Fibroblast of mammary gland (primary cell): Measurements from ENCODE around the gene ATP2C1.

ENCODE experiments used
- DNase-seq: peaks from one replicate; pipeline ENCODE4 v3.0.0-alpha.2; 2010; ENCODE audit warnings: low read depth
- H3K4me3 ChIP-seq: 2 replicates; pipeline ENCODE4 v1.5.1; 2011; ENCODE audit warnings: low read depth, mild to moderate bottlenecking, low read length, moderate library complexity; ENCODE audit not compliant: control insufficient read depth
- TF ChIP-seq, protein P1 (sequence below): conservative IDR thresholded peaks from 2 replicates; pipeline ENCODE4 v1.5.1; 2011; ENCODE audit warnings: low read depth, low read length, inconsistent platforms; ENCODE audit not compliant: control insufficient read depth, insufficient read depth

The ATP2C1 gene

DNA sequence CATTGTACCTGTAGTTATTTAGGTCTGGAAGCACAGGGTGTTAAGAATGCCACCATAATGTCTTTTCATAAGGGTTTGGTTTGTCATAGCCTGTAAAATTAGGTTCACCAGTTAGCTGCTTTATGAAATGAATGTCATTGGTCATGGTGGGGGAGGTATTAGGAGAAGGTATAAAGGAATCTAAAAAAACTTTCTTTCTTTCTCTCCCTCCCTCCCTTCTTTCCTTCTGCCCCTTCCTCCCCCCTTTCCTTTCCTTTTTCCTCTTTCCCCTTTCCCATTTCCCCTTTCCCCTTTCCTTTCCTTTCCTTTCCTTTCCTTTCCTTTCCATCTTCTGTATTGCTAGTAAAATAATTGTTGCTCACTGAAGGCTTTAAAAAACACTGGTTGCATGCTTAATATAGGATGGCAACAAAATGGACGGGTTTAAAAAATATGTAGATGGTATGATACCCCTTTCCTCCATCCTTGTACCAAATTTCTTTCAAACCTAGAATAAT lies 9.6 kb downstream of the ATP2C1 start:
- no peak overlapping the region for H3K4me3 ChIP-seq
- no peak for DNase-seq
- TF ChIP-seq, protein P1, sequence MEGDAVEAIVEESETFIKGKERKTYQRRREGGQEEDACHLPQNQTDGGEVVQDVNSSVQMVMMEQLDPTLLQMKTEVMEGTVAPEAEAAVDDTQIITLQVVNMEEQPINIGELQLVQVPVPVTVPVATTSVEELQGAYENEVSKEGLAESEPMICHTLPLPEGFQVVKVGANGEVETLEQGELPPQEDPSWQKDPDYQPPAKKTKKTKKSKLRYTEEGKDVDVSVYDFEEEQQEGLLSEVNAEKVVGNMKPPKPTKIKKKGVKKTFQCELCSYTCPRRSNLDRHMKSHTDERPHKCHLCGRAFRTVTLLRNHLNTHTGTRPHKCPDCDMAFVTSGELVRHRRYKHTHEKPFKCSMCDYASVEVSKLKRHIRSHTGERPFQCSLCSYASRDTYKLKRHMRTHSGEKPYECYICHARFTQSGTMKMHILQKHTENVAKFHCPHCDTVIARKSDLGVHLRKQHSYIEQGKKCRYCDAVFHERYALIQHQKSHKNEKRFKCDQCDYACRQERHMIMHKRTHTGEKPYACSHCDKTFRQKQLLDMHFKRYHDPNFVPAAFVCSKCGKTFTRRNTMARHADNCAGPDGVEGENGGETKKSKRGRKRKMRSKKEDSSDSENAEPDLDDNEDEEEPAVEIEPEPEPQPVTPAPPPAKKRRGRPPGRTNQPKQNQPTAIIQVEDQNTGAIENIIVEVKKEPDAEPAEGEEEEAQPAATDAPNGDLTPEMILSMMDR: no peak

DNA sequence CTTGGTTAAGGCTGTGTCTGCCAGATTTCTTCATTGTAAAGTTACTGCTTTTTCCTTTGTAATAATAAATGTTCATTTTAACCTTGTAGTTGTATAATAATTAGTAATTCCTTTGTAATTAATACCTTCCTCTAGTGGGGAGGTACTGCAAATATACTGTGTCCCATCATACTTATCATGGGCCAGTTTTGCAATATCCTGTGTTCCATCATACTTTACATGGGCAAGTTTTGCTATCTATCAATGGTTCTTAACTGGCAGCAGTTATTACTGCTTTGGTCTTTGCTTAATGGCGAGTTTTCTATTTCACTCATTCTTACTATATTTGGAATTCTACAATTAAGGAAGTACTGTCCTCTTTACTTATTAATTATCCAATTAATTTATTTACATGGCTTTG lies 10.6 kb downstream of the ATP2C1 start:
- TF ChIP-seq, protein P1: no peak
- no peak overlapping the region for H3K4me3 ChIP-seq
- DNase-seq: no peak

DNA sequence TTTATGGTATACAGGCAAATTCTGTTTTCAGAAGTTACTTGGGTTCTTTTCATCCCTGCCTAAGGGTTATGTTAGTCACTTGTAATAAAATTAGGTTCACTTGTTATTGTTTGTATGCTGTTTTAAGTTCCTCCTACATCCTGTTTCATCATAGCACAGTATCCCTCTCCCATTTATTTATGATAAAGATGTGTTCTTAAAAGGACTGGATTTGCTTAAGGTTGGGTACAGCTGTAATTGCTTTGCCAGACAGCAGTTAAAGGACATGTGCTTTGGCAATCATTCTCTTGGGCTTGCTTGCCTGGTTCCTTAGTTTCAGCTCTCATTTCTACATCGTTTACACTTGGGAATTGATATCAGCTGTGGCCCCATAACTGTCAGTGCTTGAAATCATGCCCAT lies 11.7 kb downstream of the ATP2C1 start:
- TF ChIP-seq, protein P1: no peak
- H3K4me3 ChIP-seq: no peak overlapping the region
- DNase-seq: peak; percentile 63

DNA sequence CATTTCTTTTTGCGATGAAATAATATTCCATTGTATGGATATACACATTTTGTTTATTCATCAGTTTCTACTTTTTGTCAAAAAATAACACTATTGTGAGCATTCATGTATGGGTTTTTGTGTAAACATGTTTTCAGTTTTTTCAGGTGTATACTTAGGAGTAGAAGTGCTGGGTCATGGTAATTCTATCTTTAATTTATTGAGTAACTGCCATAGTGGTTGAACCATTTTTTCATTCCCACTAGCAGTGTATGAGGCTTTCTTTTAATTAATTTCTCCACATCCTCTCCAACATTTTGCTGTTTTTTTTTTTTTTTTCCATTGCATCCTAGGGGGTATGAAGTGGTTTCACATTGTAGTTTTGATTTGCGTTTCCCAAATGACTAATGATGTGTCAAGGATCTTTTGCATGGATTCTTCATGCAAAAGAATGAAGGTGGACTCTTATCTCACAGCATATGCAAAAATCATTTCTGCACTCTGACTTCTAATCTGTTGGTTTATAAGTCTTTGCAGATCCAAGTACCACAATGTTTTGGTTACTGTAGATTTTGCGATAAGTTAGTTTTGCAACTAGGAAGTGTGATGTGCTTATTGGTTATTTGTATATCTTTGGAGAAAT lies 12.6 kb downstream of the ATP2C1 start:
- H3K4me3 ChIP-seq: no peak overlapping the region
- DNase-seq: peak; percentile 37
- TF ChIP-seq, protein P1: no peak

DNA sequence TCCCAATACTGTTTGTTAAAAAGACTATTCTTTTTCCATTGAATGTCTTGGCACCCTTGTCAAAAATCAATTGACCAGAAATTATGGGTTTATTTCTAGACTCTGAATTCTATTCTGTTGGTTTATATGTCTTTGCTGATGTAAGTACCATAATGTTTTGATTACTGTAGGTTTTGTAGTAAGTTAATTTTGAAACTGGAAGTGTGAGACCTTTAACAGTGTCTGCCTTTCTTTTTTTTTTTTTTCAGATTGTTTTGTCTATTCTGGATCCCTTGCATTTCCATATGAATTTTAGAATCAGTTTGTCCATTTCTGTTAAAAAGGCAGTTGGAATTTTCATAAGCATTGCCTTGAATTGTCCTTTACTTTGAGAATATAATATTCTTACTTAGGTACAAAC lies 13.6 kb downstream of the ATP2C1 start:
- TF ChIP-seq, protein P1: no peak
- H3K4me3 ChIP-seq: no peak overlapping the region
- no peak for DNase-seq

DNA sequence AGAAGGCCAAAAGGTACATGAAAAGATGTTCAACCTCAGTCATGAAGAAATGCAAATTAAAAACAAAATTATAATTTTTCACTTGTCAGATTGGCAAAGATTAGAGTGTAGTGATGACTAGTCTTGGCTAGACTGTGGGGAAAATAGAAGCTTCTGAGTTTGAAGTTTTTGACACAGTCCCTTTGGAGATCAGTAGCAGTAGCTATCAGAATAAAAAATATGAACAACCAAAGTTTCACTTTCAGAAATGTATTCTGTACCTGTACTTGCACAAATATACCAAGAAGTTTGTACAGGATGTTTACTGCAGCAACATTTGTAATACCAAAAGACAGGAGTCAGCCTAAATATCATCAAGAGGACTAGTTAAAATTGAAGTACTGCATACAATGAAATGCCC lies 14.1 kb downstream of the ATP2C1 start:
- no peak overlapping the region for H3K4me3 ChIP-seq
- no peak for DNase-seq
- TF ChIP-seq, protein P1: no peak
